Stomach smooth muscle (tissue), 2 donors: ENCODE data around the gene HLF.
A peak's percentile ranks its signal among the peaks of the same experiment; 100 is the strongest.

ENCODE experiments used
- H3K27ac ChIP-seq: one replicate; pipeline ENCODE4 v1.7.0; 2013; ENCODE audit warnings: mild to moderate bottlenecking, low read length, inconsistent platforms
- H3K27me3 ChIP-seq, 2 donors: one replicate each; pipeline ENCODE4 v1.7.0; 2013; ENCODE audit warnings: low read length in 2 of 2; ENCODE audit not compliant: insufficient read depth in 2 of 2, control insufficient read depth in 1 of 2
- H3K36me3 ChIP-seq, 2 donors: one replicate each; pipeline ENCODE4 v1.7.0; 2013; ENCODE audit warnings: low read length in 2 of 2; ENCODE audit not compliant: control insufficient read depth in 2 of 2, insufficient read depth in 2 of 2
- H3K4me1 ChIP-seq: one replicate; pipeline ENCODE4 v1.7.0; 2013; ENCODE audit warnings: low read length; ENCODE audit not compliant: control insufficient read depth, insufficient read depth
- H3K4me3 ChIP-seq, 2 donors: one replicate each; pipeline ENCODE4 v1.7.0; 2013; ENCODE audit warnings: low read length in 2 of 2
- H3K9ac ChIP-seq, 2 donors: one replicate each; pipeline ENCODE4 v1.7.0; 2013; ENCODE audit warnings: low read length in 2 of 2, mild to moderate bottlenecking in 1 of 2
- H3K9me3 ChIP-seq, 2 donors: one replicate each; pipeline ENCODE4 v1.7.0; 2013; ENCODE audit warnings: low read length in 2 of 2; ENCODE audit not compliant: control insufficient read depth in 2 of 2
- donor health status: healthy.
- donor health status: Pancreatic carcinoma.

HLF gene

GRCh38 chr17:55312852-55313251 is 48.1 kb downstream of the HLF start:
- Histone ChIP-seq H3K4me1 (peaks cover 8% of the 10 kb centered on the region), H3K4me3 (no peak overlapping the region), H3K9ac (no peak overlapping the region), H3K9me3 (no peaks in the 10 kb centered on the region), H3K36me3 (peaks cover 20 to 27% of the 10 kb centered on the region in 2 donors), H3K27ac (no peak overlapping the region), H3K27me3 (no peaks in the 10 kb centered on the region)

DNA sequence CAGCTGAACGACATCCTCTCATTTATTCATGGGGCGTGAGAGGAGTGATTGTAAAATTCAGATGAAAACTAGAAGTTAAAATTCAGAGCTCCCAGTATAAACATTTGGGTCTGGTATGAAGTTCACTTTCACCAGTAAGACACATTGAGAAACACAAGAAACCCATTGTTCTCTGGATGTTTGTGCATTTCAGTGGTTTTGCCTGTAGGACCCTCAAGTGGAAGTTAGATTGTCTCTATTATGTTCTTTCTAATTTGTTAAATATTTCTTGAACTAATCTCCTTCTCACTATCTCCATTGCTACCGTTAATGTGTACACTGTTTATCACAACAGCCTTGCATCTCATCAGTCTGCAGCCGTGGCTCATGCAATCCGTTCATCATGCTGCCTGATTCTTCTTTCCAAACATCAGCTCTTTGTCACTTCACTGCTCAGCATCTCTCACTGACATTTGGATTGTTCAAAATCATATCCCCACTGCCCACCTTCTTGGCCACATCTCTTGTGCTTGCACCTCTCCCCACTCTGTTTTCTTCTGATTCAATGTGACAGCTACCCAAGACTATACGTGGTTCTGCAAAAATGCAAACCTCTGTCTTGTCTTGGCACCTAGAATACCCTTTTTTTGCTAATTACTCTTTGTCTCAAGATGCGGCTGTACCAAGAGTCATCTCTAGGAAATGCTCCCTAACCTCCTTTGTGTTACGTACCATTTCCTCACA is 49.5 kb downstream of the HLF start:
- Histone ChIP-seq H3K27ac (no peak overlapping the region), H3K27me3 (no peaks in the 10 kb centered on the region), H3K9ac (no peak overlapping the region), H3K9me3 (no peaks in the 10 kb centered on the region), H3K36me3 (peaks cover 34% of the 10 kb centered on the region in 2 donors), H3K4me1 (peaks cover 5% of the 10 kb centered on the region), H3K4me3 (no peak overlapping the region)

- peaks cover 34 to 35% of the 10 kb centered on the region in 2 donors for H3K36me3 ChIP-seq
- no peaks in the 10 kb centered on the region for H3K9me3 ChIP-seq
- no peak overlapping the region for H3K9ac ChIP-seq
- peaks cover 8% of the 10 kb centered on the region for H3K4me1 ChIP-seq
- no peaks in the 10 kb centered on the region for H3K27me3 ChIP-seq
- no peak overlapping the region for H3K4me3 ChIP-seq
- no peak overlapping the region for H3K27ac ChIP-seq
These were observed 50.2 kb downstream of the HLF start for GRCh38 chr17:55314784-55315491.

GRCh38 chr17:55316499-55316898 is 51.7 kb downstream of the HLF start:
- no peaks in the 10 kb centered on the region for H3K27me3 ChIP-seq
- H3K9ac ChIP-seq, result no peak overlapping the region
- peaks cover 37 to 41% of the 10 kb centered on the region in 2 donors for H3K36me3 ChIP-seq
- no peaks in the 10 kb centered on the region for H3K9me3 ChIP-seq
- H3K27ac ChIP-seq, result no peak overlapping the region
- H3K4me1 ChIP-seq, result peaks cover 8% of the 10 kb centered on the region
- no peak overlapping the region for H3K4me3 ChIP-seq

DNA sequence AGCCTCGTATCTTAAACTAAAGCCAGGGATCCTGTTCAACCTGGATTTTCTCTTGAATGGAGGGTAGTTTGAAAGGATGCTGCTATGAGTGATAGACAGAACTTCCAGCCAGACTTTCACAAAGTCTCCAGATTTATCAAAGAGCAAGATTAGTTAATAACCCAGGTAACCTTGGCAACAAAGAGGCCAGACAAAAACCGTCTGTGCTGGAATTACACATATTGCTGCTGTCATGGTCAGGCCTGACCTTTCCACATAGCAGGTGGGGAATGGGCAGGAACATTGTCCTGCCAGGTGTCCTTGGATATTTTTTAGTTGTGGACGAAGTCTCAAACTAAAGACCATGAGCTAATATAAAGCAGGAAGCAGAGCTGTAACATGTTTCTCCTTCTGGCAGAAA is 52.5 kb downstream of the HLF start:
- Histone ChIP-seq H3K9me3 (no peaks in the 10 kb centered on the region), H3K27me3 (no peaks in the 10 kb centered on the region), H3K9ac (no peak overlapping the region), H3K4me3 (no peak overlapping the region), H3K36me3 (peaks cover 37 to 41% of the 10 kb centered on the region in 2 donors), H3K27ac (no peak overlapping the region), H3K4me1 (peaks cover 8% of the 10 kb centered on the region)

DNA sequence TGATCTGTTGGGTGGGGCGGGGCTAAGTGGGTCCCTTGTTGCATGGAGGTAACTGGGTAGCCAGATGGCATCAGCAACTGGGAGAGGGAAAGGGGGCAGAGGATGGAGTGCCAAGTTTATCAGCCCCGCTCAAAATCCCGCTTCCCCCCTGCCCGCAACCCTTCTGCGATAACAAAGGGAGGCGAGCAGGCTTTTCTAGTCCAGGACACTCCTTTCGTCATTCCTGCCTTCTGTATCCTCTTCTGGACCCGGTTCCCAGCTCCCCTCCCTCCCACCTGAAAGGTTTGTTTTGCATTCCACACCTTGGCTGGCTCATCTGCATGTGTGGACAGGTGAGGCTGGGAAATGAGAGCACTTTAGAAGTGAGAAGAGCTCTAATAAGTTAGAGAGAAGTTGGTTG is 53.3 kb downstream of the HLF start:
- peak overlapping the region; percentile 37 for H3K27ac ChIP-seq
- H3K4me3 ChIP-seq, result no peak overlapping the region
- peaks cover 37 to 41% of the 10 kb centered on the region in 2 donors for H3K36me3 ChIP-seq
- H3K27me3 ChIP-seq, result no peaks in the 10 kb centered on the region
- peaks cover 8% of the 10 kb centered on the region for H3K4me1 ChIP-seq
- no peak overlapping the region for H3K9ac ChIP-seq
- no peaks in the 10 kb centered on the region for H3K9me3 ChIP-seq

DNA sequence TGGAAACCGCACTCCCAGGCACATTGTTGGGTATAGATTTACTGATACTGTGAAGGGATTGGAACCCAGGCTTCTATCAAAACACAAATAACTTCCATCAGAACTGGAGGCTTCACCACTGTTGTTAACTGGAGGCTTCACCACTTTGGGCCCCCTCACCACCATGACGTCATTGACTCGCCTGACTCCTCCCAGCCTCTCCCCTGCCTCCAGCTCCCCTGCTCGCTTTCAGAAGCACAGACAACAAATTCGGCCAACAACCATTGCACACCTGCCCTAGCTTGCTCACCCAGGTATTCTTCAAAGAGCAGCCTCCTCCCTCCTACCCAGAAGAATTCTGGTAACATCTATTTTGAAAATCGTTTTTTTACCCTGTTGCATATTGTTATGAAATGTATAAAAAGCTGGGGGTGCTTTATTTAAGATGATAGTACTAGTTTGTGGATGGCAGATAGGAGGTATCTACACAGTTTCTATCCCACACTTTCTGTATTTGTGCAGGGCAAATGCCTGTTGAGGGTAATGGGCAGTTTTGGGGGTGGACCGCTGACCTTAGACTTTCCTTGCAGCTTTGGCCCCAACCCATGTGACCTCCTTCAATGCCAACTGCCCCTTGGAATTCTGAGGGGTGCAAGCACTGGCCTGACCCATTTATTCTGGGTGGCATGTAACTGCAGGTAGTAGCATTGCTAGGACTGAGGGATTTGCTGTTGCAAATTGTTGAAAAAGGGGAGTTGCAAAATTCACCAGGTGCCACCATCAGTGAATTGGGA is 54.1 kb downstream of the HLF start:
- Histone ChIP-seq H3K9ac (no peak overlapping the region), H3K4me3 (no peak overlapping the region), H3K27ac (peak overlapping the region; percentile 37), H3K36me3 (peaks cover 38 to 41% of the 10 kb centered on the region in 2 donors), H3K9me3 (no peaks in the 10 kb centered on the region), H3K27me3 (no peaks in the 10 kb centered on the region), H3K4me1 (peaks cover 5% of the 10 kb centered on the region)

DNA sequence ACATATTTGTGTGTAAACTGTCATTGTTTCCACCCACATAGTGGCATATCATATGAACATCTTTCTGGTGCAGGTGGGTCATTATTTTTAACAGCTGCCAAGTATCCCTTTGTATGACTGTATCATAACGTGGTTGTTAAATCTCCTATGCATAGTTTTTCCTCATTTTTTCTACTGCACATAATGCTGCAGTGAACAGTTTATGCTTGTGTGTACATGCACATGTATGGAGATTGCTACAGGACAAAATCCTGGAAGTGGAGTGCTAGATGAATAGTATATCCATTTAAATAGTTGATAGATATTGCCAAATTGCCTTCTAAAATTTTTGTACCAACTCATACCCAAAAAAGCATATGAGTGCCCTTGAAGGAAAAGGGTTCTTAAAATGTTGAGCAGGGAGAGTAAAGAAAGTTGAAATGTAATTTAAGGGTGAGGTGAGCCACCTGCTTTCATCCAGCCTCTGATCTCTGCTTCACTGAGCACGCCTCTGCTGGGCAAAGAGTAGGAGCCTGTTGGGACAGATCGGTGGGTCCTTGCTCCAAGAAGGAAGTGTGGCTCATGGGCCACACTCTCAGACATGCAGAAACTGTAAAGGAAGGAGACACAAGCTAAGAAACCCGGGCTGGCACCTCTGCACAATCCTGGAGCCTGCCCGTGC is 55.3 kb downstream of the HLF start:
- no peak overlapping the region for H3K4me3 ChIP-seq
- H3K27ac ChIP-seq, result peak overlapping the region; percentile 82
- peaks cover 5% of the 10 kb centered on the region for H3K4me1 ChIP-seq
- H3K27me3 ChIP-seq, result no peaks in the 10 kb centered on the region
- H3K36me3 ChIP-seq, result peaks cover 32 to 41% of the 10 kb centered on the region in 2 donors
- H3K9ac ChIP-seq, result no peak overlapping the region
- no peaks in the 10 kb centered on the region for H3K9me3 ChIP-seq

GRCh38 chr17:55320594-55321426 is 56.0 kb downstream of the HLF start:
- Histone ChIP-seq H3K4me1 (peaks cover 12% of the 10 kb centered on the region), H3K9me3 (no peaks in the 10 kb centered on the region), H3K27me3 (no peaks in the 10 kb centered on the region), H3K36me3 (peaks cover 27 to 36% of the 10 kb centered on the region in 2 donors), H3K9ac (peak overlapping the region in 1 of 2 donors; percentile 21), H3K4me3 (peak overlapping the region; percentile 5 to 40), H3K27ac (peak overlapping the region; percentile 82)
